Endometrial microvascular endothelial cells (primary cell): ENCODE data around the gene POU2AF3. TPM values are rescaled to one million over a fixed set of nuclear protein-coding genes. Genes with fewer than 3 reads are reported as not detected.
"Not testable (repeated sequence)": the region's sequence is repeated elsewhere in the genome, so short reads cannot be mapped to it uniquely, and the experiment has no call there.

Experiments used
- in situ Hi-C: cut with HindIII; loops from 2 replicates; pipeline ENCODE4 v1.10.0; 2017; ENCODE audit warnings: low sequenced_read_pairs, low pct_unique_long_range_greater_than_20kb; ENCODE audit errors: inconsistent ontology term
- total RNA-seq: library from RNA; depleted of rRNA; stranded (reverse); fragments of >200 nt; gene quantifications from one replicate; pipeline ENCODE4 v1.2.3, GENCODE V29; 2015; ENCODE audit errors: inconsistent ontology term

POU2AF3 gene, protein sequence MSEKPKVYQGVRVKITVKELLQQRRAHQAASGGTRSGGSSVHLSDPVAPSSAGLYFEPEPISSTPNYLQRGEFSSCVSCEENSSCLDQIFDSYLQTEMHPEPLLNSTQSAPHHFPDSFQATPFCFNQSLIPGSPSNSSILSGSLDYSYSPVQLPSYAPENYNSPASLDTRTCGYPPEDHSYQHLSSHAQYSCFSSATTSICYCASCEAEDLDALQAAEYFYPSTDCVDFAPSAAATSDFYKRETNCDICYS
- total RNA-seq, result not detected

DNA sequence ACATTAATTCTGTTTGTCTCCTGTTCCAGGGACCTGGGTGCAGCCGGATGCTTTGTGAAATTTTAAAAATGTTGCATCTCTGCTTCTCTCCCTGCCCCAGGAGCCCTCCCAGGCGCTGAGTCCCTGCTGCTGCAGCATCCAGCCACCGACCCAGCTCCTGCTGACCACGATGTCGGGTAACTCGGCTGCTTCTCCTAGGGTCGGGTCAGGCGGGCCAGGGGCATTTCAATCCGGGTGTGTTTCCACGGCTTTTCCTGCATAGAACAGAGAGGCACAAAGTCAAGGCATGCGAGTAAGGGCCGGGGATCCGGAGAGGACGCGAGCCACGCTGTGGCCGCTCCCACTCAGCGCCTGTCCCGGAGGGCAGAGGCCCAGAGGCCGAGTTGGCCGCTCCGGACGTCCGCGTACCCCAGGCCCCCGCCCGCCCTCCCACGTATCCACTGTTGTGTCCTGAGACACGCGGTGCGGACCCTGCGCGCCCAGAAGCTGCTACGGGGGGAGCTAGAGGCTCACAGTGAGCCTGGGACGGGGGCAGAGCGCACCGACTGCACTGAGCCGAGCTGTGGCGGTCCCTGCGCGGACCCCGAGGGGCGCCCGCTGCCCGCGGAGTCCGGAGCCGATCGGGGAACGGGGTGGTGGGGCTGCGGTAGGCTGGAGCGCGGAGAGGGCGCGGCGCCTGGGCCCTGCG, at the start of gene POU2AF3:
TSS of gene POU2AF3 (plus strand) at position 134 of the 688 bp plus-strand sequence. CDS start at position 170, 36 bp downstream.
- in situ Hi-C loops, result no loop called here

DNA sequence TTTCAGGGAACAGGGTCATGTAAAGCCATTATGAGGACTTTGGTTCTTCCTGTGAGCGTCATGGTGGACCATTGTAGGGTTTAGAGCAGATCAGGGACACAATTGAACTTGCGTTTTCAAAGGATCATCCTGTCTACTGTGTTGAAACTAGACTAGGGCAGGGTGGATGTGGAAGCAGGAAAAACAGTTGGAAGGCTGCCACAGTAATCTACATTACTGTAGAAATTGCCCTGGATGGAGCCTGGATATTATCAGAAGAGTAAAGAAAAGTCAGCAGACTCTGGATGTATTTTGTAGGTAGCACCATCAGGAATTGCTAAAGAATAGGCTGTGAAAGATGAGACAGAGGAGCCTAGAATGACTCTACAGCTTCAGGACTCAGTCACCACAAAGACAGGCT, 47.4 kb upstream of the POU2AF3 start:
- in situ Hi-C loops, result no loop called here

DNA sequence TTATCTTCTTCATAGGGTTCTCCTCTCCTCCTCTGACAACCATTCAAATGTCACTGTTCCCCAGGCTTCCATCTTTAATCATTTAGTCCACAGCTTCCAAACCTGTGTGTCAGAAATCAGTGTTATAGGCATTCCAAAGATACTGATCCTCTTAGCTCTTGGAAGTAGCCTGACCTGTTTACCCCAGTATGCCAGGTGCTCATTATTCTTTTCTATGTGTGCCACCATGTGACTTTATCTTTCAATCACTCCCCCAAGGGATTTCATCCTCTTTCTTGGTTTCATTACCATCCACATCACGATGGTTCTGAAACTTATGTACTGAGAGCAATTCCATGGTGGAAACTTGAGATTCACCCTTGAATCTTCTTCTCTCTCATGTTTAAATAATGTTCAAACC, 45.2 kb upstream of the POU2AF3 start:
- in situ Hi-C loops, result no loop called here

DNA sequence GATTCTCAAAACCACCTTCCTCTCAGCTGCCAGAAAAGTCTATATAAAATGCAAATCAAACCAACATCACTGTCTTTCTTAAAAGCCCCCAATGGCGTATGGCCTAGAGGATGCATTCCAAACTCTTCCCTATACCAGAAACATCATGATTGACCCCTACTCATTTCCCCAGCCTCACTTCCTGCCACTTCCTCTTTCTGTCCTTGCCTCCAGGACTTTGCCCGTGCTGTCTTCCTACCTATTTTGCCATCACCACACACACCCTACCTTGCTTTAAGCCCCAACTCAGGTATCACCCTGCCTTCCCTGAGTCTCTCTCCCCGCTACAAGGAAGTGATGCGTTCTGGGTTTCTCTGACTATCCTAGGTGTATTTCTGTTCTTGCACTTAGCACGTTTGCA, 44.7 kb upstream of the POU2AF3 start:
- in situ Hi-C loops, result no loop called here

DNA sequence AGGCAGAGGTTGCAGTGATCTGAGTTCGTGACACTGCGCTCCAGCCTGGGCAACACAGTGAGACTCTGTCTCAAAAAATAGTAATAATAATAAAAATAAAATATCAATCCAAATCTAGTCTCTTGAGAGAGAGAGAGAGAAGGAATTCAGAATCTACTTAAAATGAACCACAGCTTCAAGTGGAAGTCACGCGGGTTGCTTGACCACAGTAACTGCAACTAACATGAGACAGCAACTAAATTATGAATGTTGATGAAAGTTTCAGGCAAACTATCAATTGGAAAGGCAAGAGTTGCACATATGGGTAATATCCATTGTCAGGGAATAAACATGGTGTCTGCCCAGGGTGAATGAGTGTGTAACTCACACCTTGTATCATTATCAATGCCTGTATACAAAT, 40.3 kb upstream of the POU2AF3 start:
- in situ Hi-C loops, result no loop called here

DNA sequence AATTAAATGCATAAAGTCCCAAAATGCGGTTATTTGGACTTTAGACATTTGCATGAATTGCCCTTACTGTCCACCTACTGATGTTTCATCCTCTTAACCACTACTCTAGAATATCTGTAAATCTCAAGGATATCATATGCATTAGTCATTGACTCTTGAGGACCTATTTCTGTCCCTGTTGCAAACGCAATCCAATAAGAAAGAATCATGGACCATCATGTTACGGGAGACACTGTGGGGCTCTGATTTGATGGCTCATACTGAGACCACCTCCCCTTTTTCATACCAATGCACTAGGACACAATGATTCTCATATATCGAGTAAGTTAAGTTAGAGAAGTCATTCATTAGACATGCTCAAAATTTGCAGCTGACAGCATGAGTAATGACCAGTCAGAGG, 38.5 kb upstream of the POU2AF3 start:
- in situ Hi-C loops, result no loop called here

DNA sequence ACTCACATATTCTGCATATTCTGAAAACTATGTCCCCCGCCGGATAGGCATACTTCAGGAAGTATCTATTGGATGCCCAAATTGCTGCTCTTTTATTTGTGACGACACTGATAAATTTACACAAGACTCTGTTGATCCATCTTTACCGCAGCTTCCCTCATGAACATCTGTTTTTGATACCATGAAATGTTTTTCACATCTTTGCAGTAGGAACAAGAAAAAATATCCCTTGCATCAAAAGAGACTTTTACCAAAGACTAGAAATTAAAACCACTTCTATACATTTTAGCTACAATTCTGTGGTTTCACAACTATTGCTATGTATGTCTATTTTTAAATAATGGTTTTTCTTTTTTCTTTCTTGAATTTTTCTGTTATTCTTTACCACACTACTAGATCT, 37.5 kb upstream of the POU2AF3 start:
- in situ Hi-C loops, result no loop called here

DNA sequence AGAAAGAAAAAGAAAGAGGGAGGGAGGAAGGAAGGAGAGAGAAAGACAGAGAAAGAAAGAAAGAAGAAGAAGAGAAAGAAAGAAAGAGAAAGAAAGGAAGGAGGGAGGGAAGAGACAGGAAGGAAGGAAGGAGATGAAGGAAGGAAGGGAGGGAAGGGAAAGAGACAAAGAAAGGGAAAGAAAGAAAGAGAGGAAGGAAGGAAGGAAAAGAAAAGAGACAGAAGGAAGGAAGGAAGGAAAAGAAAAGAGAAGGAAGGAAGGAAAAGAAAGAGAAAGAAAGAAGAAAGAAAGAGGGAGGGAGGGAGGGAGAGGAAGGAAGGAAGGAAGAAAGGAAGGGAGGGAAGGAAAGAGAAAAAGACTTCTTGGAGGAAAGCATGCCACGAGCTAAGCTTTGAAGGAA, 33.7 kb upstream of the POU2AF3 start:
- in situ Hi-C loops, result no loop called here

DNA sequence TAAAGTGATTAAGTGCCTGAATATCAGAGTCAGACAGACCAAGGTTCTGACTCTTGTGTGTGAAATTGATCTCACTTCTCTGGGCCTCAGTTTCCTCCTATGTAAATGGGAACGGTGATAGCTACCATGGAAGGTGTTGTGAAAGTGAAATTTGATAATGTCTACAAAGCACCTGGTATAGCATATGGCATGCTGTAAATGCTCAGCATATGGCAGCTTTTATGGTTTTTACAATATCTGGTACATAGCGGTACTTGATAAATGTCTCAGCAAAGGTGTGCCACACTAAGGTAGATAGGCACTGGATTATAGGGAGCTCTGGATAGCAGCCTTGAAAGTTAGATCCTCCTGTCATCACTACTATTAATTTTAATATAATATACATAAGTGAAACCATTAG, 32.9 kb upstream of the POU2AF3 start:
- in situ Hi-C loops, result no loop called here

DNA sequence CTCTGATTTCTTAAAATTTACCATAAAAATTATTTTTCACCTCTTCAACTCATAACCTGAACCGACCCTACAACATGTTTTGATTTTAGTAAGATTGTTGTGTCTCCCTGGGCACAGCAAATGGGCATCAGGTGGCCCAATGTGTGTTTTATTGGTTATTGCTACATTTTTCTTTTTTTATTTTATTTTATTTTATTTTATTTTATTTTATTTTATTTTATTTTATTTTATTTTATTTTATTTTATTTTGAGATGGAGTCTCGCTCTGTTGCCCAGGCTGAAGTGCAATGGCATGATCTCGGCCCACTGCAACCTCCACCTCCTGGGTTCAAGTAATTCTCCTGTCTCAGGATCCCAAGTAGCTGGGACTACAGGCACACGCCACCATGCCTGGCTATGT, 30.0 kb upstream of the POU2AF3 start:
- in situ Hi-C loops, result not testable (repeated sequence)

DNA sequence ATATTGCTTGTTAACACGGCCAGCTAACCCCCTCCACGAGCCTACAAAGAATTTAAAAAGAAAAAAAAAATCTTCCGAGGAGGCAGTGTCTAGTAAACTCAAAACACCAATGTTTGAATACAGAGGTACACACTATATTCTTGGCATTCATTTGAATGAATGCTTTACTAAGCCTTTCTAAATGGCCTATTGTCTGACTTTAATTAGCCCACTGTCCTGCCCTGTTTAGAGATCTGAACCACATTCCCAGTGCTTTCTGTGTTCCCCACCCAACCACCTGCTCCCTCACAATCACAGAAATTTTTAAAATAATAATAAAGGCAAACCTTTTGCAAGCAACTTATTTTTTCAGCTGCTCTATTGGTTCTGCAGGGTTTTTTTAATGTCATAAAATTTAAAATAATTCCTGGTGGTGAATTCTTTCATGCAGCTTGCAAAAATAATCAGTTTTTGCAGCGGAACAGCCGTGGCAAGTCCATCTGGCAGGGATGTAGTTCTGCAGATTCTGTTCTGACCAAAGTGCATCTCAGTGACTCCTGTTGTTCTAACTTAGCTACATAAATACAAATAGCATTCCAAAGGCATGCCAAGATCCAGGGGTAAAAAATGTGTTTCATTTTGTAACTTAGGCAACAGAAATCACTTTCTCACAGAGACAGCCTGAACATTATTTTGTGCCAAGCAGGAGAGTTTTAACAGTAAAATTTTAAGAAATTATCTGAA, 29.0 kb upstream of the POU2AF3 start:
- in situ Hi-C loops, result no loop called here

DNA sequence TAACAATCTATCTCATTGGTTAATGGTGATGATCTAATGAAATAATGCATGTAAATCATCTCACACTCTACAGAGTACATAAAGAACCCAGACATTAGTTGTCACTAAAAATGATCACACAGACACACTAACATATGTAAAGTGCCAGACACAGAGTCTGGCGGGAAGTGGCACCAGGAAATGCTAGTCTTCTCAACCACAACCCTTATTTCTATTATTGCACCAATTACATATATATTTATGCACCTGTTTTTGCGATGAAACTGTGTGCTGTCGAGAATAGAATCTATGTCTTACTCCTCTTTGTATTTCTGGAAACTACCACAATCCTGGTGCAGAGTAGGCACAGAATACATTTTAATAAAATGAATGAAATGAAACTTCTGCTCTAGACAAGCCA, 25.9 kb upstream of the POU2AF3 start:
- in situ Hi-C loops, result no loop called here

DNA sequence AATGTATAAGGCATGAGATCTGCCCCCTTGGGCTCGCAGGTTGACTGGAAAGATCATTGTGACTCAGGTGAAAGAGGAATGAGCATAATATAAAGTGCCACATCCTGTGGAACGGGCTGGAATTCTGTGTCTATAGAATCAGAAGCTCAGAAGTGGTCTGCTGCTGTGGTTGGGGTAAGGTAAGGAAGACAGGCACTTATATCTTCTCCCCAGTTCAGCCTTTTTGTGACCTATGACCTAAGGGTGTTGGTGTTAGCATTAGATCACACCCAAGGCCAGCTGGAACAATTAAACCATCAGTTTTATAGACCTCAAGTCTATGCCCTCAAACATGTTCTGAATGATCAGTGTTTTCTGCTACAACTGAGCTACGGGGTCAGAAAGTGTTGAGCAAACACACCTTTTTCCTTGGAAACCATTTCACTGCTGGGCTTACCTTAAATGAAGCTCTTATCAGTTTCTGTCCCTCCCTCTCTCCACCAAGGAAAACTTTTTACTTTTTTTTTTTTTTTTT, 15.7 kb upstream of the POU2AF3 start:
- in situ Hi-C loops, result no loop called here

DNA sequence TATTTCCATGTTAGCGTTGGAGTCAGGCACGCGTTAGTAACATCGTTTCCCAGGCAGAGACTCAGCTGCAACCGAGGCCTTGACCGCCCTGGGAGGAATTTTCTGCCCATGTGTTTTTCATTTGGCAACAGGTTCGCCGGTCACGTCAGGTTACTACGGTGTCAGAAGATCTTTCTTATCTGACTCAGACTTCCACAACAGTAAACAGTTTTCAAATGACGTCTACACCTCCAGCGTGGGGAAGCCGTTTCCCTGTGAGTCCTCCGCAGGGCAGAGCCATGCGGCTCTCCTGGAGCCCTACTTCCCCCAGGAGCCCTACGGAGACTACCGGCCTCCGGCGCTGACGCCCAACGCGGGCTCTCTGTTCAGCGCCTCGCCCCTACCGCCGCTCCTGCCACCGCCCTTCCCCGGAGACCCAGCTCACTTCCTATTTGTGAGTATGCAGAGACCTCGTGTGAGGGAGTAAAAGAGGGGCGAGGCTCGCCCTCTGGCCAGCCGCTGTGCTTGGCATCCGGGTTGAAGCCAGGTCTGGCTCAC, 14.3 kb upstream of the POU2AF3 start:
- in situ Hi-C loops, result no loop called here

DNA sequence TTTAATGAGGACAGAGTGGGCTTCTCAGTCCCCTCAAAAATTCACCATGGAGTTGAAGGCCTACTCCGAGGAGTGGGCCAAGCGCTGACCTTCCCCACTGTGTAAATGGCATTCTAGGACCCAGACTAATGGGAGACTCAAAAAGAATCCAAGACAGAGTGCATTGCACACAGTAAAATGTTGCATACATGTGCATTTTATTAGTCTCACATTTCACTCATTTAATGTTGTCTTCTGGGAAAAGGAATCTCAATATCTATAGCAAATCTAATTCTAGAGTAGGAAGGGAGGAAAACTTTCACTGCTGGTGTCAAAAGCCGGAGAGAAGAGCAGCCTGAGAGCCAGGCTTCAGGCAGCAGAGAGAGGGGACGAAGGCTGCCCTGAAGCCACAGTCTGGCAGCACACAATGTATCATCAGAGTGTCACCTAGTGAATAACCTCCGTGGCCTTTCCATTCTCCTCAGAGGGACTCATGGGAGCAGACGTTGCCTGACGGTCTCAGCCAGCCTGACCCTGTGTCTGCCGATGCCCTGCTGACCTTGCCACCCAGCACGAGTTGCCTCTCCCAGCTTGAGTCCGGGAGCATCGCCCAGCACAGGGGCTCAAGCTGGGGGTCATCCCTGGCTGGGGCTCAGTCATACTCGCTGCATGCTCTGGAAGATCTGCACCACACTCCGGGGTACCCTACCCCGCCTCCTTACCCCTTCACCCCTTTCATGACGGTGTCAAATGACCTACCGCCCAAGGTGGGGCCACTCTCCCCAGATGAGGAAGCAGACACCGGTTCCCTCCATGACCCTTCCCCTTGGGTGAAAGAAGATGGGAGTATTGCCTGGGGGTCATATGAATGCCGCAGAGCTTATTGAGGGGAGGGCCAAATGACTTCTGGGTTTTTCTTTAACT, 12.9 kb upstream of the POU2AF3 start:
- in situ Hi-C loops, result no loop called here

DNA sequence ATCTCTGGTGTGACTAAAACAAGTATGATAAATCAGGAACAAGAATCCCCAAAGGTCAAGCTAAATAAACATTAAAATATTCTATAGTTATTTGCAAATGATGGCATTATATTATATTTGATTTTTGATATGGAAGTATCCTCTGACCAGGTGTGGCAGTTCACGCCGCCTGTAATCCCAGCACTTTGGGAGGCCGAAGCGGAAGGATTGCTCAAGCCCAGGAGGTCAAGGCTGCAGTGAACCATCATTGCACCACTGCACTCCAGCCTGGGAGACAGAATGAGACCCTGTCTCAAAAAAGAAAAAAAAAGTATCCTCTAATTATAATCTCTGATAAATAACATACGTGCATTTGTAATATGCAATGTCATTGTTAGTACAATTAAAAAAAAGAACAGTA, 6.6 kb upstream of the POU2AF3 start:
- in situ Hi-C loops, result no loop called here

DNA sequence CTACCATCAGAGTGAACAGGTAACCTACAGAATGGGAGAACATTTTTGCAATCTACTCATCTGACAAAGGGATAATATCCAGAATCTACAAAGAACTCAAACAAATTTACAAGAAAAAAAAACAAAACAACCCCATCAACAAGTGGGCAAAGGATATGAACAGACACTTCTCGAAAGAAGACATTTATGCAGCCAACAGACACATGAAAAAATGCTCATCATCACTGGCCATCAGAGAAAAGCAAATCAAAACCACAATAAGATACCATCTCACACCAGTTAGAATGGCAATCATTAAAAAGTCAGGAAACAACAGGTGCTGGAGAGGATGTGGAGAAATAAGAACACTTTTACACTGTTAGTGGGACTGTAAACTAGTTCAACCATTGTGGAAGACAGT, 5.9 kb upstream of the POU2AF3 start:
- in situ Hi-C loops, result not testable (repeated sequence)

DNA sequence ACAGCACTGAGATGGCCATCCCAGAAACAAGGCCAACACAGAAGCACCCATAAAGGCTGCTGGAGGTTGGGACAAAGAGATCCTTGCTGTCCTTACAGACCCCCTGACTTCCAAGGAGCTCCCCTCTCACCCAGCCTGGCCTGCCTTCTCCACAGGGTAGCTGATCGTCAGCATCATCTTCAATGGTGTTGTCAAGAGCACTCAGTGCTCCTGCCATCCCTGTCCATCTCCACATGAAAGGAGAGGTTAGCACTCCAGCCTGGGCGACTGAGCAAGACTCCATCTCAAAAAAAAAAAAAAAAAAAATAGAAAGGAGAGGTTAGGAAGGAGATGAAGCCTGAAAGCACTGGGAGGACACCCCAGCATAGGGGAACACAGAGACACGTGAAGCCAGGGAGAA, 2.1 kb upstream of the POU2AF3 start:
- in situ Hi-C loops, result no loop called here

DNA sequence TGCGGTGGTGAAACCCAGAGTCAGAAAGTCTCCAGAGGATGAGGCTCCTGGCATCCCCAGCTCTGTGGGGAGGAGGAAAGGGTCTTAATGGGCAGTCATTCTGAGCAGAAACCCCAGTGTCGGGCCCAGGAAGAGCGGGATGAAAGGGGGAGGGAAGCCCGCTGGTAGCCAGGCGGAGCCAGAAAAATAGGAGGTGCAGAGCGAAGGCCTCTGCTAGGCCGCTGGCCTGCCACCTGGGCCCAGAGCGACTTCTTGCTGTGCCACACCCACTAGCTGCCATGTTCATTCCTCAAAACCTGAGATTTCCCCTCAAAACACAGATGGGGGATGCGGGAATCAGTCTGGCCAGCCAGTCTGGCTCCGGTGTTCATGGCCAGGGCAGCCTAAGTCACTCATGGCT, 650 bp upstream of the POU2AF3 start:
- in situ Hi-C loops, result no loop called here
